HepG2 (cell line): ENCODE data around the gene ATRAID. TPM values are rescaled to one million over a fixed set of nuclear protein-coding genes. Genes with fewer than 3 reads are reported as not detected.

ENCODE experiments used
- AGO2 ChIP-seq: fragments of 200-400 bp; formaldehyde crosslinking; optimal IDR thresholded peaks from 2 replicates; pipeline ENCODE3; 2017; ENCODE audit warnings: mild to moderate bottlenecking, low read depth, low read length, moderate library complexity
- E2F1 ChIP-seq: sonication (generic); formaldehyde crosslinking; IDR thresholded peaks from 2 replicates; pipeline ENCODE4 v1.5.0; 2020; ENCODE audit warnings: missing genetic modification reagents
- ETV6 ChIP-seq: sonication (generic); formaldehyde crosslinking; conservative IDR thresholded peaks from 2 replicates; pipeline ENCODE4 v1.4.0; 2020; ENCODE audit warnings: missing genetic modification reagents
- GABPB1 ChIP-seq: IDR thresholded peaks from 2 replicates; pipeline ENCODE4 v1.6.1; 2016; ENCODE audit warnings: mild to moderate bottlenecking, missing genetic modification reagents, moderate library complexity, missing compliant biosample characterization
- HNF4A ChIP-seq: sonication (generic); formaldehyde crosslinking; IDR thresholded peaks from 2 replicates; pipeline ENCODE4 v1.4.0; 2020; ENCODE audit warnings: missing genetic modification reagents
- IKZF1 ChIP-seq: fragments of 450-650 bp; IDR thresholded peaks from 2 replicates; pipeline ENCODE4 v1.7.1; 2016
- KDM5A ChIP-seq: fragments of 200-600 bp; sonication (generic); IDR thresholded peaks from 2 replicates; pipeline ENCODE4 v1.7.0; 2018; ENCODE audit warnings: antibody characterized with exemption, mild to moderate bottlenecking, low read length, borderline replicate concordance
- MNT ChIP-seq: fragments of 450-650 bp; IDR thresholded peaks from 2 replicates; pipeline ENCODE4 v1.6.1; 2016
- MXD4 ChIP-seq: IDR thresholded peaks from 2 replicates; pipeline ENCODE4 v1.6.1; 2016; ENCODE audit warnings: mild to moderate bottlenecking, missing biosample characterization, missing genetic modification reagents
- NFKB2 ChIP-seq: sonication (generic); formaldehyde crosslinking; IDR thresholded peaks from 2 replicates; pipeline ENCODE4 v1.4.0; 2020; ENCODE audit warnings: missing genetic modification reagents, borderline replicate concordance
- NFKBIZ ChIP-seq: IDR thresholded peaks from 2 replicates; pipeline ENCODE4 v1.6.1; 2018; ENCODE audit warnings: missing genetic modification reagents, missing compliant biosample characterization
- SOX6 ChIP-seq, 2 experiments: fragments of 450-650 bp in 1 of 2; sonication (generic) in 1 of 2; formaldehyde crosslinking in 1 of 2; IDR thresholded peaks; 2 replicates each; pipeline versions ENCODE4 v1.4.0 to v1.6.1; 2017 to 2020; ENCODE audit warnings: antibody characterized with exemption in 1 of 2, mild to moderate bottlenecking in 1 of 2, missing genetic modification reagents in 1 of 2
- SSRP1 ChIP-seq: IDR thresholded peaks from 2 replicates; pipeline ENCODE4 v1.6.1; 2016; ENCODE audit warnings: control low read depth
- TFE3 ChIP-seq: IDR thresholded peaks from 2 replicates; pipeline ENCODE4 v1.6.1; 2016
- U2AF2 ChIP-seq: fragments of 200-400 bp; formaldehyde crosslinking; IDR thresholded peaks from 2 replicates; pipeline ENCODE4 v1.6.1; 2017; ENCODE audit warnings: low read depth, mild to moderate bottlenecking, low read length
- ZFP36L2 ChIP-seq: sonication (generic); formaldehyde crosslinking; IDR thresholded peaks from 2 replicates; pipeline ENCODE4 v1.4.0; 2020; ENCODE audit warnings: missing genetic modification reagents
- ZNF354B ChIP-seq: sonication (generic); formaldehyde crosslinking; IDR thresholded peaks from 2 replicates; pipeline ENCODE4 v1.8.0; 2022; ENCODE audit warnings: mild to moderate bottlenecking, missing genetic modification reagents
- polyA plus RNA-seq, 8 experiments: library from polyadenylated mRNA; depleted of rRNA in 3 of 8; stranded (reverse) in 7 of 8; unstranded in 1 of 8; fragments of >200 nt; fragmentation: Illumina TruSeq in 4 of 8; extraction: Trizol in 4 of 8; gene quantifications; 2 replicates each; pipeline versions ENCODE4 v1.2.1 to v1.2.3, GENCODE V29; 2011 to 2016; ENCODE audit warnings: low read depth in 4 of 8, missing spikeins in 1 of 8, mixed read lengths in 1 of 8; ENCODE audit not compliant: insufficient read depth in 1 of 8
- total RNA-seq, 5 experiments: library from RNA; depleted of rRNA; stranded (reverse); fragments of >200 nt; fragmentation: Illumina TruSeq; extraction: Trizol; gene quantifications; 2 replicates each; pipeline ENCODE4 v1.2.3, GENCODE V29; 2016; ENCODE audit warnings: low read depth in 1 of 5
- TF ChIP-seq, protein P1 (sequence below), 2 experiments: sonication (generic) in 1 of 2; formaldehyde crosslinking in 1 of 2; IDR thresholded peaks; 2 replicates each; pipeline versions ENCODE4 v1.4.0 to v1.6.1; 2016 to 2020; ENCODE audit warnings: borderline replicate concordance in 1 of 2, low read depth in 1 of 2, mild to moderate bottlenecking in 1 of 2, missing genetic modification reagents in 1 of 2
- TF ChIP-seq, protein P2 (sequence below): sonication (generic); formaldehyde crosslinking; IDR thresholded peaks from 2 replicates; pipeline ENCODE4 v1.8.1; 2023; ENCODE audit warnings: mild to moderate bottlenecking, moderate library complexity, missing genetic modification reagents

The ATRAID gene
- total and polyA plus RNA-seq, 2 of the 13 experiments (the other 11 are each of a cell fraction or from before 2014, with no cell fraction given): 207 to 382 TPM

DNA sequence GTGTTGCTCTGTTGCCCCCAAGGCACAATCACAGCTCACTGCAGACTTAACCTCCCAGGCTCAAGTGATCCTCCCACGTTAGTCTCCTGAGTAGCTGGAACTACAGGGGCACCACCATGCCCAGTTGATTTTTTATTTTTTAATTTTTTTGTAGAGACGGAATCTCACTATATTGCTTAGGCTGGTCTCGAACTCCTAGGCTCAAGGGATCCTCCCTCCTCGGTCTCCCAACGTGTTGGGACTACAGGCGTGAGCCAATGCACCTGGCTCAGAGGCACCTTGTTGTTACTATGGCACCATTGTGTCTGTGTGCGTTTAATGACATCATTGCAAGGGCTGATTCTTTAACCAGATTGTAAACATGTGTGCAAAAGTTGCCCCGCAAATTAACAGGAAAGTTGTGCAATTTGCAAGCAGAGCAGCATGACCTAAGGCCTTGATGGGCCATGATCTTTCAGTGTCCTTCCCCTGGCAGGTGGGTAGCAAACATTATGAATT lies 40.4 kb upstream of the ATRAID start (continued):
- no peak for TF ChIP-seq E2F1 (CRISPR knock-in tag)
- peak; percentile 96 for TF ChIP-seq TFE3
- TF ChIP-seq NFKB2 (CRISPR knock-in tag): no peak
- no peak for TF ChIP-seq SOX6 (IDR thresholded peaks at IDR 0.05)
- peak; percentile 99 for TF ChIP-seq SOX6 (CRISPR knock-in tag; IDR thresholded peaks at IDR 0.05)
- no peak for TF ChIP-seq U2AF2
- TF ChIP-seq MXD4 (CRISPR knock-in tag): peak; percentile 74
- no peak for TF ChIP-seq ZNF354B (CRISPR knock-in tag)
- peak; percentile 96 for TF ChIP-seq NFKBIZ (CRISPR knock-in tag)
- TF ChIP-seq IKZF1: no peak
- no peak for TF ChIP-seq AGO2
- peak; percentile 53 for TF ChIP-seq MNT
- TF ChIP-seq, protein P1, sequence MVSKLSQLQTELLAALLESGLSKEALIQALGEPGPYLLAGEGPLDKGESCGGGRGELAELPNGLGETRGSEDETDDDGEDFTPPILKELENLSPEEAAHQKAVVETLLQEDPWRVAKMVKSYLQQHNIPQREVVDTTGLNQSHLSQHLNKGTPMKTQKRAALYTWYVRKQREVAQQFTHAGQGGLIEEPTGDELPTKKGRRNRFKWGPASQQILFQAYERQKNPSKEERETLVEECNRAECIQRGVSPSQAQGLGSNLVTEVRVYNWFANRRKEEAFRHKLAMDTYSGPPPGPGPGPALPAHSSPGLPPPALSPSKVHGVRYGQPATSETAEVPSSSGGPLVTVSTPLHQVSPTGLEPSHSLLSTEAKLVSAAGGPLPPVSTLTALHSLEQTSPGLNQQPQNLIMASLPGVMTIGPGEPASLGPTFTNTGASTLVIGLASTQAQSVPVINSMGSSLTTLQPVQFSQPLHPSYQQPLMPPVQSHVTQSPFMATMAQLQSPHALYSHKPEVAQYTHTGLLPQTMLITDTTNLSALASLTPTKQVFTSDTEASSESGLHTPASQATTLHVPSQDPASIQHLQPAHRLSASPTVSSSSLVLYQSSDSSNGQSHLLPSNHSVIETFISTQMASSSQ (IDR thresholded peaks at IDR 0.05; ENCODE audit: low read depth): peak; percentile 82
- TF ChIP-seq, protein P1 (CRISPR knock-in tag; IDR thresholded peaks at IDR 0.05; ENCODE audit: borderline replicate concordance): peak; percentile 44; the same call in 1 of the 2 replicates
- peak; percentile 82 for TF ChIP-seq SSRP1 (CRISPR knock-in tag)
- peak; percentile 62; the same call in 1 of the 2 replicates for TF ChIP-seq GABPB1 (CRISPR knock-in tag)
- TF ChIP-seq KDM5A: no peak
- no peak for TF ChIP-seq ZFP36L2 (CRISPR knock-in tag)
- TF ChIP-seq ETV6: no peak
- peak; percentile 79 for TF ChIP-seq HNF4A (CRISPR knock-in tag)
- TF ChIP-seq, protein P2, sequence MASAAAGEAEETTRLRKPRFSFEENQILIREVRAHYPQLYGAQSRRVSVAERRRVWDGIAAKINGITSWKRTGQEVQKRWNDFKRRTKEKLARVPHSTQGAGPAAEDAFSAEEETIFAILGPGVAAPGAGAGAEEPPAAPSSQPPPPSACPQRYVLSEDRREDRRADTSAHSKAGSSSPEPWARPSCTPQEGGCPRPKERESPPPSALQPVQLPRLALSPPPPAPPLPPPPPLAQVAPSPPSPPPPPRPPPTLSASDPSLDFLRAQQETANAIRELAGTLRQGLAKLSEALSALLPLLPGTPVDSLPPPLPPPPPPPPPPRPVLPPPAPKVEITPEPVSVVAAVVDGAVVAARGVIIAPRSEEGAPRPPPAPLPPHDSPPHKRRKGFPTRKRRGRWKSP (CRISPR knock-in tag): peak; percentile 53; the same call in 1 of the 2 replicates
